Liver (tissue), 9 donors: ENCODE data around the gene MARCOL. TPM values are rescaled to one million over a fixed set of nuclear protein-coding genes. Genes with fewer than 3 reads are reported as not detected.

ENCODE experiments used
- DNase-seq: peaks from one replicate; pipeline ENCODE4 v3.0.0-alpha.2; 2017; ENCODE audit warnings: low spot score
- H3K27ac ChIP-seq, 2 donors: one replicate each; pipeline ENCODE4 v1.7.0; 2013; ENCODE audit warnings: inconsistent platforms in 2 of 2, low read length in 2 of 2, control low read depth in 1 of 2, low read depth in 1 of 2, mild to moderate bottlenecking in 1 of 2
- H3K27me3 ChIP-seq, 4 donors: one replicate each; pipeline versions ENCODE4 v1.6.1 to v1.7.0; 2013; ENCODE audit warnings: low read length in 3 of 4, inconsistent platforms in 1 of 4, mild to moderate bottlenecking in 1 of 4, moderate library complexity in 1 of 4; ENCODE audit not compliant: control insufficient read depth in 4 of 4, insufficient read depth in 4 of 4
- H3K36me3 ChIP-seq, 4 donors: one replicate each; pipeline versions ENCODE4 v1.6.1 to v1.7.0; 2013; ENCODE audit warnings: low read length in 3 of 4, mild to moderate bottlenecking in 3 of 4, low read depth in 1 of 4, moderate library complexity in 1 of 4; ENCODE audit not compliant: control insufficient read depth in 4 of 4, insufficient read depth in 3 of 4
- H3K4me1 ChIP-seq, 4 donors: one replicate each; pipeline versions ENCODE4 v1.6.1 to v1.7.0; 2013; ENCODE audit warnings: low read length in 3 of 4, mild to moderate bottlenecking in 3 of 4, moderate library complexity in 1 of 4; ENCODE audit not compliant: control insufficient read depth in 4 of 4, insufficient read depth in 4 of 4
- H3K4me3 ChIP-seq, 3 donors: one replicate each; pipeline versions ENCODE4 v1.6.1 to v1.7.0; 2013; ENCODE audit warnings: low read length in 3 of 3, control low read depth in 1 of 3, low read depth in 1 of 3, mild to moderate bottlenecking in 1 of 3
- H3K9ac ChIP-seq, 2 donors: one replicate each; pipeline ENCODE4 v1.7.0; 2013; ENCODE audit warnings: low read length in 2 of 2, mild to moderate bottlenecking in 2 of 2, moderate library complexity in 2 of 2, control low read depth in 1 of 2, low read depth in 1 of 2
- H3K9me3 ChIP-seq, 4 donors: one replicate each; pipeline versions ENCODE4 v1.6.1 to v1.7.0; 2013; ENCODE audit warnings: low read length in 3 of 4; ENCODE audit not compliant: control insufficient read depth in 4 of 4
- FOXA1 ChIP-seq: IDR thresholded peaks from 2 replicates; pipeline ENCODE4 v1.6.1; 2016; ENCODE audit warnings: antibody characterized with exemption
- FOXA2 ChIP-seq: IDR thresholded peaks from 2 replicates; pipeline ENCODE4 v1.6.1; 2016; ENCODE audit warnings: antibody characterized with exemption
- HNF4A ChIP-seq, 2 donors: conservative IDR thresholded peaks; 2 replicates each; pipeline ENCODE4 v1.6.1; 2016; ENCODE audit warnings: antibody characterized with exemption in 2 of 2, mild to moderate bottlenecking in 2 of 2
- HNF4G ChIP-seq: IDR thresholded peaks from 2 replicates; pipeline ENCODE4 v1.6.1; 2016; ENCODE audit warnings: antibody characterized with exemption
- JUND ChIP-seq, 2 donors: IDR thresholded peaks; 2 replicates each; pipeline ENCODE4 v1.6.1; 2016; ENCODE audit warnings: antibody characterized with exemption in 2 of 2
- NR2F2 ChIP-seq: IDR thresholded peaks from 2 replicates; pipeline ENCODE4 v1.6.1; 2016; ENCODE audit warnings: antibody characterized with exemption
- SP1 ChIP-seq: IDR thresholded peaks from 2 replicates; pipeline ENCODE4 v1.6.1; 2018; ENCODE audit warnings: antibody characterized with exemption, mild to moderate bottlenecking
- TAF1 ChIP-seq: conservative IDR thresholded peaks from 2 replicates; pipeline ENCODE4 v1.6.1; 2016; ENCODE audit warnings: antibody characterized with exemption, mild to moderate bottlenecking
- WGBS: extraction: QIAGEN DNeasy Blood & Tissue Kit; methylation state at CpG from one replicate; pipeline ENCODE4 v1.1.7; 2013; 5-methylcytosine and 5-hydroxymethylcytosine counted together
- polyA plus RNA-seq, 2 donors: library from polyadenylated mRNA; stranded (reverse) in 1 of 2; unstranded in 1 of 2; fragments of 200-250 nt in 1 of 2; fragments of >200 nt in 1 of 2; fragmentation: Nextera tagmentation in 1 of 2; extraction: Ambion mirVana in 1 of 2; gene quantifications; one replicate each; pipeline versions ENCODE4 v1.2.1 to v1.2.3, GENCODE V29; 2013 to 2015
- total RNA-seq, 2 donors: library from RNA; depleted of rRNA; stranded (reverse); fragments of >200 nt; gene quantifications; one replicate each; pipeline ENCODE4 v1.2.3, GENCODE V29; 2014
- TF ChIP-seq, protein P1 (sequence below): IDR thresholded peaks from 2 replicates; pipeline ENCODE4 v1.6.1; 2016; ENCODE audit warnings: antibody characterized with exemption
- TF ChIP-seq, protein P2 (sequence below): IDR thresholded peaks from 2 replicates; pipeline ENCODE4 v1.6.1; 2016; ENCODE audit warnings: antibody characterized with exemption, mild to moderate bottlenecking
- TF ChIP-seq, protein P3 (sequence below): fragments of 150-350 bp; IDR thresholded peaks from 2 replicates; pipeline ENCODE4 v1.5.1; 2017; ENCODE audit warnings: improper control_type of control experiment, low read depth, low read length; ENCODE audit not compliant: missing input control
- donor health status: healthy.
- donor health status: healthy.
- donor health status: healthy.
- donor health status: healthy.
- donor health status: healthy.

MARCOL gene
- total and polyA plus RNA-seq, 4 donors, result not detected

DNA sequence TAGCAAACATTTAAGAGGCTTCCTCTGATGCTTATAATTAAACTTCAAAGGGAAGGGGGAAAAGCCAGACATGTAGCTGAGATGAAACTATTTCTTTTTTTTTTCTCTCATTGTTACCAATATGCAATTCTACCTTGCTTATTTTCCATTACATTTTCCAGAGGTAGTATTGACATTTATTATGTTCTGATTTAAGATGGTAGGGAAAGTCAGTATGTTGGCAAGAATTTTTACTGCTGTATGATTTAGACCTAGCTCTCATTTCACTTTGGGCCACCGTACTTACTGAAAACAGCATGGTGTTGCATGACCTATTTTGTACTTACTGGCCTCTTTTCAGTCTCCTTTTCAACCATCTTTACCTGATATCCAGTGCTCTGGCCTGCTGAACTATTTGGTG, 45.1 kb upstream of the MARCOL start:
- H3K4me3 ChIP-seq, result no peak overlapping the region
- 97% methylated on average over 1 of the region's 1 CpG for WGBS
- no peak overlapping the region for H3K27ac ChIP-seq
- no peak for DNase-seq
- no peaks in the 10 kb centered on the region for H3K36me3 ChIP-seq
- H3K27me3 ChIP-seq, result no peaks in the 10 kb centered on the region
- H3K4me1 ChIP-seq, result no peaks in the 10 kb centered on the region
- no peak for TF ChIP-seq FOXA2
- no peak for TF ChIP-seq HNF4A (conservative IDR thresholded peaks at IDR 0.05)
- TF ChIP-seq SP1, result no peak
- TF ChIP-seq, protein P1, sequence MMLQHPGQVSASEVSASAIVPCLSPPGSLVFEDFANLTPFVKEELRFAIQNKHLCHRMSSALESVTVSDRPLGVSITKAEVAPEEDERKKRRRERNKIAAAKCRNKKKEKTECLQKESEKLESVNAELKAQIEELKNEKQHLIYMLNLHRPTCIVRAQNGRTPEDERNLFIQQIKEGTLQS, result no peak
- TF ChIP-seq NR2F2, result no peak
- TF ChIP-seq FOXA1, result no peak
- no peak overlapping the region for H3K9ac ChIP-seq
- no peaks in the 10 kb centered on the region for H3K9me3 ChIP-seq

DNA sequence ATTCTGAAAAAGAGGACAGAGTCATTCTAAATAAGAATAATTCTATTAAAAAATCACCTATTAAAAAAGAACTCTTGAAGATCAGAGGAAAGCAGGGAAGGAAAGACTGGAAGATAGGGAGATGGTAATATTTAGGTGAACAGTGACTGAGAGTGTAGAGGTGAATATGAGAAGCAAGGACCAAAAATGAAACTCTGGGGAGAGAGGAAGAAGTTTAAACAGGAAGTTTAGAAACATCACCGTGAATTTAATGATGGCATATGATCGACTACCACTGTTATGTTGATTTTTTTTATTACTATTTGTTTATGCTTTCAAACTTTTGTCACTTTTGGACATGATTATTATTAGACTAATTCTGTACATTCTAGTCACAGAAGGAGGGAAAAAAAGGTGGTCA, 37.2 kb upstream of the MARCOL start:
- no peaks in the 10 kb centered on the region for H3K9me3 ChIP-seq
- no peak overlapping the region for H3K9ac ChIP-seq
- H3K4me1 ChIP-seq, result peaks cover 0 to 8% (median 0%) of the 10 kb centered on the region in 4 donors
- no peak for DNase-seq
- no peak overlapping the region for H3K4me3 ChIP-seq
- WGBS, result 73% methylated on average over 2 of the region's 2 CpGs
- TF ChIP-seq JUND (IDR thresholded peaks at IDR 0.05), result no peak
- TF ChIP-seq FOXA1, result no peak
- TF ChIP-seq FOXA2, result no peak
- H3K27me3 ChIP-seq, result no peaks in the 10 kb centered on the region
- no peaks in the 10 kb centered on the region for H3K36me3 ChIP-seq
- no peak overlapping the region for H3K27ac ChIP-seq

DNA sequence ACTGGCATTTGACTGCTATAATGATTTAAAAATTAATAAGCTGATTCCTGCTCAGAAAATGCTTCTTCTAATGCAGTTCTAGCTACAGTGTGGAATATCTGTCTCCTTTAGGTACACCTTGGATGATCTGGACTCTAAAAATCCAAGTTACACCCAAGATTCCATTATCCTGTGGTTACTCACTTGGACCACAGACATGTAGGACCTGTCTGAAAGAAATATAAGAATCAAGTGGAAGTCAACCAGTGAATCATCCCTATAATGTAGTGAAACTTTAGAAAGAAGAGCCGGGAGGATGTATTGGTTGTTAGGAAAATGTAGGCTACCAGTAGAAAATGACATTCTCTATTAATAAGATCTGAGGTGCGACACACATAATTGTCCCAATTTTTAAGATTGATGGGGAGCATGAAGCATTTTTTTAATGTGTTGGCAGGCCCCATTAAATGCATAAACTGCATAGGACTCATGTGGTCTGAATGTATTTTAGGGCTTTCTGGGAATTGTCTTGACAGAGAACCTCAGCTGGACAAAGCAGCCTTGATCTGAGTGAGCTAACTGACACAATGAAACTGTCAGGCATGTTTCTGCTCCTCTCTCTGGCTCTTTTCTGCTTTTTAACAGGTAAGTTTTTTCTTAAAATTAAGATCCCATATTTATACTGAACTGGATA, 35.7 kb upstream of the MARCOL start, which contains the start of gene SPINK6:
SPINK6 (plus strand) TSS at position 512 of the 673 bp plus-strand sequence; CDS start at position 567, 55 bp downstream.
- TF ChIP-seq, protein P2, sequence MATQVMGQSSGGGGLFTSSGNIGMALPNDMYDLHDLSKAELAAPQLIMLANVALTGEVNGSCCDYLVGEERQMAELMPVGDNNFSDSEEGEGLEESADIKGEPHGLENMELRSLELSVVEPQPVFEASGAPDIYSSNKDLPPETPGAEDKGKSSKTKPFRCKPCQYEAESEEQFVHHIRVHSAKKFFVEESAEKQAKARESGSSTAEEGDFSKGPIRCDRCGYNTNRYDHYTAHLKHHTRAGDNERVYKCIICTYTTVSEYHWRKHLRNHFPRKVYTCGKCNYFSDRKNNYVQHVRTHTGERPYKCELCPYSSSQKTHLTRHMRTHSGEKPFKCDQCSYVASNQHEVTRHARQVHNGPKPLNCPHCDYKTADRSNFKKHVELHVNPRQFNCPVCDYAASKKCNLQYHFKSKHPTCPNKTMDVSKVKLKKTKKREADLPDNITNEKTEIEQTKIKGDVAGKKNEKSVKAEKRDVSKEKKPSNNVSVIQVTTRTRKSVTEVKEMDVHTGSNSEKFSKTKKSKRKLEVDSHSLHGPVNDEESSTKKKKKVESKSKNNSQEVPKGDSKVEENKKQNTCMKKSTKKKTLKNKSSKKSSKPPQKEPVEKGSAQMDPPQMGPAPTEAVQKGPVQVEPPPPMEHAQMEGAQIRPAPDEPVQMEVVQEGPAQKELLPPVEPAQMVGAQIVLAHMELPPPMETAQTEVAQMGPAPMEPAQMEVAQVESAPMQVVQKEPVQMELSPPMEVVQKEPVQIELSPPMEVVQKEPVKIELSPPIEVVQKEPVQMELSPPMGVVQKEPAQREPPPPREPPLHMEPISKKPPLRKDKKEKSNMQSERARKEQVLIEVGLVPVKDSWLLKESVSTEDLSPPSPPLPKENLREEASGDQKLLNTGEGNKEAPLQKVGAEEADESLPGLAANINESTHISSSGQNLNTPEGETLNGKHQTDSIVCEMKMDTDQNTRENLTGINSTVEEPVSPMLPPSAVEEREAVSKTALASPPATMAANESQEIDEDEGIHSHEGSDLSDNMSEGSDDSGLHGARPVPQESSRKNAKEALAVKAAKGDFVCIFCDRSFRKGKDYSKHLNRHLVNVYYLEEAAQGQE, result no peak
- TF ChIP-seq NR2F2 (no peak), TAF1 (no peak), JUND (IDR thresholded peaks at IDR 0.05) (no peak), HNF4G (no peak)
- TF ChIP-seq, protein P3, sequence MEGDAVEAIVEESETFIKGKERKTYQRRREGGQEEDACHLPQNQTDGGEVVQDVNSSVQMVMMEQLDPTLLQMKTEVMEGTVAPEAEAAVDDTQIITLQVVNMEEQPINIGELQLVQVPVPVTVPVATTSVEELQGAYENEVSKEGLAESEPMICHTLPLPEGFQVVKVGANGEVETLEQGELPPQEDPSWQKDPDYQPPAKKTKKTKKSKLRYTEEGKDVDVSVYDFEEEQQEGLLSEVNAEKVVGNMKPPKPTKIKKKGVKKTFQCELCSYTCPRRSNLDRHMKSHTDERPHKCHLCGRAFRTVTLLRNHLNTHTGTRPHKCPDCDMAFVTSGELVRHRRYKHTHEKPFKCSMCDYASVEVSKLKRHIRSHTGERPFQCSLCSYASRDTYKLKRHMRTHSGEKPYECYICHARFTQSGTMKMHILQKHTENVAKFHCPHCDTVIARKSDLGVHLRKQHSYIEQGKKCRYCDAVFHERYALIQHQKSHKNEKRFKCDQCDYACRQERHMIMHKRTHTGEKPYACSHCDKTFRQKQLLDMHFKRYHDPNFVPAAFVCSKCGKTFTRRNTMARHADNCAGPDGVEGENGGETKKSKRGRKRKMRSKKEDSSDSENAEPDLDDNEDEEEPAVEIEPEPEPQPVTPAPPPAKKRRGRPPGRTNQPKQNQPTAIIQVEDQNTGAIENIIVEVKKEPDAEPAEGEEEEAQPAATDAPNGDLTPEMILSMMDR, result no peak
- 98% methylated on average over 2 of the region's 2 CpGs for WGBS
- no peak within 1 kb of the TSS for H3K27ac ChIP-seq

More for the DNA sequence above, 35.7 kb upstream of the MARCOL start, which contains the start of gene SPINK6:
- Histone ChIP-seq H3K27me3 (no peaks in the 10 kb centered on the region), H3K9me3 (no peaks in the 10 kb centered on the region), H3K4me1 (peaks cover 0 to 8% (median 0%) of the 10 kb centered on the region in 4 donors), H3K9ac (no peak within 1 kb of the TSS), H3K36me3 (no peaks in the 10 kb centered on the region), H3K4me3 (no peak within 1 kb of the TSS)
- no peak for DNase-seq
